Activated effector memory CD4-positive, alpha-beta T cell treated with anti-CD3 and anti-CD28 coated beads, Interleukin-2, amount 50 U/mL, for 16 hours (primary cell): ENCODE measurements around the gene PIP4K2C.
A peak's percentile ranks its signal among the peaks of the same experiment; 100 is the strongest.
"Not testable (repeated sequence)": the region's sequence is repeated elsewhere in the genome, so short reads cannot be mapped to it uniquely, and the experiment has no call there.

Experiments used
- DNase-seq: peaks from one replicate; pipeline ENCODE4 v3.0.0-alpha.2; 2020

Gene PIP4K2C

DNA sequence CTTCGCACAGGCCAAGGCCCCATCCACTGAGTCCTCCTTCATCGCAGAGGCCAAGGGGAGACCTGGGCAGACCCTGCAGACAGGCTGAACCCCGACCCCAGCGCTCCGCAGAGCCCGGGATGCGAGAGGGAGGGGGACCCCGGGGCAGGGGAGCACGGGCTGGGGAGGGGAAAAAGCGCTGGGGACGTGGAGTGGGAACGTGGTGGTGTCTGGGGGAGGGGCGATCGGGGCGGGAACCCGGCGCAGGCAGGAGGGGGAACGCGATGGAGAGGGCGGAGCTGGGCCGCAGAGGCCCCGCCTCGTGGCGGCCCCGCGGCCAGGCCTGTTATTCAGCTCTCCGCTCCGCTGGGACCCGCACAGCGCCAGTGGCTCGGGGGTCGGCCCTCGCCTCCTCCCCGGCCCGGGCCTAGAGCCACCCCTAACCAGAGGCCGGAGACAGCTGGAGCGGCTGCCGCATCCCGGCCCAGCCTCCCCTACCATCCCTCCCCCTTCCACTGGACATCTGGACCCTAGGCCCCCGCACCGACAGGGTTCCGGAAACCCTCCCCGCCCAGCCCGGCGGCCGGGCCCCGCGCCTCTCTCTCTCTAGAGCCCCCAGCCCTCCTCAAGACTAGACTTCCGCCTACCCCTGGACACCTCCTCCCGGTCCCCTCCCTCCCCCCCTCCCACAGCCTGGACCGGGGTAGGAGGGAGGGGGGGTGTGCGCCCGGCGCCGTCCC lies 20.3 kb downstream of the PIP4K2C start, which contains the start of gene ARHGEF25:
Gene ARHGEF25 (plus strand): TSS at position 328 of the 719 bp plus-strand sequence. CDS start 460 bp downstream, outside the sequence.
- peak; percentile 79 for DNase-seq

GRCh38 chr12:57611827-57612710 lies 21.1 kb downstream of the PIP4K2C start:
- peak; percentile 47 for DNase-seq

- peak; percentile 42 for DNase-seq
Observed at GRCh38 chr12:57612711-57613426, 21.9 kb downstream of the PIP4K2C start.

DNA sequence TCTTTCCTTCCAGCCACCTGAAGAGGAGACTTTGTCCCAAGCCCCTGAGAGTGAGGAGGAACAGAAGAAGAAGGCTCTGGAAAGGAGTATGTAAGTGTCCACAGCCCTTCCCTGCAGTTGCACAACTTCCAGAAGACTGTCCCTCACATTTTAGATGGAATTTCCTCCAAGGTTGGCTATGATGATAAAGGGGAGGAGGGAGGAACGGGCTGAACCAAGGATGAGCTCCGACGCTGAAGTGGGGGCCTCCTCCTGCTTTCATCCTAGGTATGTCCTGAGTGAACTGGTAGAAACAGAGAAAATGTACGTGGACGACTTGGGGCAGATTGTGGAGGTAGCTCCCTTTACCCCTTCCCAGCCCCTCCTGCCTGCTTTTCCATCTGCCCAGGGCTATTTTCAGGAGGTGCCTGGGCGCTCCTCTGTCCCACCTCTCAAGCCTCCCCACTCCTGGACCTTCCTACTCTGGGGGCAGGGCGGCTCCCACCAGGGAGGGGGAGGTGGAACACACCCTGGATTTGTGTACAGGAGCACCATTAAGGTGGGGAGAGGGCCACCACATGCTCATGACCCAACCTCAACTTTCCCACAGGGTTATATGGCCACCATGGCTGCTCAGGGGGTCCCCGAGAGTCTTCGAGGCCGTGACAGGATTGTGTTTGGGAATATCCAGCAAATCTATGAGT lies 22.6 kb downstream of the PIP4K2C start:
- DNase-seq: peak; percentile 46

GRCh38 chr12:57614178-57614947 lies 23.4 kb downstream of the PIP4K2C start:
- peak; percentile 58 for DNase-seq

DNA sequence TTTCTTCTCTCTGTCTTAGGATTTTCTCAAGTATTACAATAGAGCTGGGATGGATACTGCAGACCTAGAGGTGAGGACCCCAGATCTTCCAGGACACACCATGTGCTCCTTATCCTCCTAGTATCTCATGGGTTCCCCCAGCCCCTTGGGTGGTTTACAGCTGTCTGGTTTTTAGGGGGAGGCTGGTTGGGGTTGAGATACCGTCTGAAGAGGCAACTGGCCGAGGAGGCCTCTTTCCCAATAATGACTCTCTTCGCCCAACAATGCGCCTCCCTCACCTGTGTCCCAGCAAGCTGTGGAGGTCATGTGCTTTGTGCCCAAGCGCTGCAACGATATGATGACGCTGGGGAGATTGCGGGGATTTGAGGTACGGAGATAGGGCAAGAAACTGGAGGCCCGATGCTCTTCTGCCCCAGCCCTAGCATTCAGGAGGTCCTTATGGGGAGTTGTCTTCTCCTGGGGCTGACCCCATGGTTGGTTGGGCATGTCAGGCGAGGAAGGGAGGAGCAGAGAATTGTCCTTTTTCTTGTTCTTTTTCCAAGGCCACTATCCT lies 24.0 kb downstream of the PIP4K2C start:
- DNase-seq: peak; percentile 27

GRCh38 chr12:57615637-57616036 lies 24.6 kb downstream of the PIP4K2C start:
- peak; percentile 41 for DNase-seq

- no peak for DNase-seq
Observed at GRCh38 chr12:57616383-57617101, 25.6 kb downstream of the PIP4K2C start.

- no peak for DNase-seq
Observed at GRCh38 chr12:57617942-57618341, 26.9 kb downstream of the PIP4K2C start.

DNA sequence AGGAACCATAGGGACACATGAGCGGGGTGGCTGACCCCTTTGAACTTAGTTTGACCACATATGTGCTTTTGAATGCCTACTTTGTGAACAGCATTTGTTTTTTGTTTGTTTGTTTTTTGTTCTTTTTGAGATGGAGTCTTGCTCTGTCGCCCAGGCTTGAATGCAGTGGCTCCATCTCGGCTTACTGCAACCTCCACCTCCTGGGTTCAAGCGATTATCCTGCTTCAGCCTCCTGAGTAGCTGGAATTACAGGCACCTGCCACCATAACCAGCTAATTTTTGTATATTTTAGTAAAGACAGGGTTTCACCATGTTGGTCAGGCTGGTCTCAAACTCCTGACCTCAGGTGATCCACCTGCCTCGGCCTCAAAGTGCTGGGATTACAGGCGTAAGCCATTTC lies 27.4 kb downstream of the PIP4K2C start:
- not testable (repeated sequence) for DNase-seq

GRCh38 chr12:57618966-57619433 lies 28.0 kb downstream of the PIP4K2C start:
- DNase-seq: no peak

GRCh38 chr12:57619434-57620244 lies 28.6 kb downstream of the PIP4K2C start:
- DNase-seq: no peak

- no peak for DNase-seq
Observed at GRCh38 chr12:57620245-57620935, 29.4 kb downstream of the PIP4K2C start.

GRCh38 chr12:57620936-57621496 lies 30.0 kb downstream of the PIP4K2C start:
- DNase-seq: no peak

- peak; percentile 84 for DNase-seq
Observed at GRCh38 chr12:57621497-57622292, 30.7 kb downstream of the PIP4K2C start.

DNA sequence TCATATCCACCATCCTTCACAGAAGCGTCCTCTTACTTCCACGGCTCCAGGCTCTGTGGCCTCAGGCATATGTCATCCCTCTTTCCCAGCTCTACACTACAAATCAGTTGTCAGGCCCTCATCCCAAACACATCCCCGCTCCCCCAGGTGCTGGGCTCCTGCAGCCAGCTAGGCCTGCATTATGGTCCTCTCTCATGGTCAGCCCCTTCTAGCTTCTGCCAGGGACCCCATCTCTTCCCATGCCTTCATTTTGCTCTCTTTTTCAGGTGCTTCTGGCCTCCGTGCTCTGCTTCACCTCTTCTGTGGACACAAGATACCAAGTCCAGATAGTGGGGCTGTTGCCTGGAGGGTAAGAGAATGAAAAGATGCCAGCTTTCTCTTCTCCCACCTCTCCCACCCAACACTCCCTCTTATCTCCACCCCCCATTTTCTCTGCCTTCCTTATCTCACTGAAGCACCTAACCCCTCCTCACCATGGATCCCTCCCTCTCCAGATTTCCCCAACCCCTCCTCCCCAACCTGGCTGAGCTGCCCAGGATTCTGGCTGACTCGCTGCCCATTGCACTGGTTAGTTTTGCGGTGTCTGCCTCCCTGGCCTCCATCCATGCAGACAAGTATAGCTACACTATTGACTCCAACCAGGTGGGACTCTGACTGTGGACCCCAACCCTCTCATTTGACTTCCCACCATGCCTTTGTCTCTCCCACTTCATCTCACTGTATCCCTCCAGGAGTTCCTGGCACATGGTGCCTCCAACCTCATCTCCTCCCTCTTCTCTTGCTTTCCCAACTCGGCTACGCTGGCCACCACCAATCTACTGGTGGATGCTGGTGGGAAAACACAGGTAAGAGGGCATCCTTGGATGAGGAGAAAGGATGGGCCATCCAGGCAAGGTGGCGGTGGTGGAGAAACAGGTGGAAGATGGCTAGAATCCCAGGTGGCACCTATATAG lies 31.6 kb downstream of the PIP4K2C start:
- no peak for DNase-seq

GRCh38 chr12:57623385-57623784 lies 32.4 kb downstream of the PIP4K2C start:
- DNase-seq: no peak
